A549 (cell line): ENCODE measurements around the gene PRR19.

Experiments
- CHD2 ChIP-seq: fragments of 150-350 bp; IDR thresholded peaks from 2 replicates; pipeline ENCODE4 v1.6.1; 2014; ENCODE audit warnings: low read length; ENCODE audit not compliant: partially characterized antibody
- CTCF ChIP-seq: fragments of >200 bp; sonication (Bioruptor Twin); formaldehyde crosslinking; IDR thresholded peaks from 3 replicates; pipeline ENCODE4 v1.5.1; 2016
- EP300 ChIP-seq, 2 experiments: fragments of >200 bp; sonication (Bioruptor Twin); formaldehyde crosslinking; IDR thresholded peaks; 2 replicates in 1 of 2; 3 replicates in 1 of 2; pipeline ENCODE4 v1.6.1; 2016 to 2017
- GATA3 ChIP-seq: IDR thresholded peaks from 2 replicates; pipeline ENCODE4 v1.6.1; 2012; ENCODE audit warnings: borderline replicate concordance
- HMGXB4 ChIP-seq: fragments of 250-450 bp; sonication (Bioruptor Pico); IDR thresholded peaks from 2 replicates; pipeline ENCODE4 v1.5.0; 2021; ENCODE audit warnings: mild to moderate bottlenecking, moderate library complexity, borderline replicate concordance
- JUN ChIP-seq, 2 experiments: fragments of >200 bp; sonication (Bioruptor Twin); formaldehyde crosslinking; IDR thresholded peaks; 2 replicates in 1 of 2; 3 replicates in 1 of 2; pipeline ENCODE4 v1.6.1; 2016 to 2017
- MAFK ChIP-seq: fragments of 450-650 bp; IDR thresholded peaks from 2 replicates; pipeline ENCODE4 v1.6.1; 2014; ENCODE audit not compliant: partially characterized antibody
- NR3C1 ChIP-seq: fragments of >200 bp; sonication (Bioruptor Twin); formaldehyde crosslinking; IDR thresholded peaks from 3 replicates; pipeline ENCODE4 v1.6.1; 2017
- POLR2AphosphoS2 ChIP-seq: conservative IDR thresholded peaks from 2 replicates; pipeline ENCODE4 v1.6.1; 2012; ENCODE audit warnings: low read length, improper control_type of control experiment, inconsistent platforms
- SMC3 ChIP-seq: fragments of >200 bp; sonication (Bioruptor Twin); formaldehyde crosslinking; IDR thresholded peaks from 3 replicates; pipeline ENCODE4 v1.6.1; 2018; ENCODE audit warnings: inconsistent platforms
- TF ChIP-seq, protein P1 (sequence below): IDR thresholded peaks from 2 replicates; pipeline ENCODE4 v1.6.1; 2012

DNA sequence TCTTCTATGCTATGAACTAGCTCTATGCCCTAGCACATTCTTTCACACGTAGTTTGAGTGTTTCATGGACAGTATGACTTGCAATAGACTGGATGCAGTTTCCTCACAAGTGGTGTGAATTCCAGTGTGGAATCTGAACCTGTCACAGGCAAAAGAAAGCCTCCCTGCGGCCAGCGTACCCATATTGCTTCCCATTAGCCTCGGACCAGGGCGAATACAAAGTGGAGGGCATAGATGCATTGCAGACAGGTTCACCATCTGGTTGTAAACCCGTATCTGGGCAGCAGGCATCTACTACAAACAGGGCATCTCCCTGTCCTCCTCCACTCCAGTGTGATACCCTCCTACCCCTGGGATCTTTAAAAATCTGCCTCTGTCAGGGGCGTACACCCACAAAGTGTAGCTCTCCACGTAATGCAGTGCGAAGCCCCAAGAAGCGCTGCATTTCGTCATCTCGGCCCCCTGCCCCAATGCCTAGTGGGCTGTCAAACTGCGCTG is 34.2 kb upstream of the PRR19 start:
- no peak for TF ChIP-seq CTCF
- TF ChIP-seq EP300 (IDR thresholded peaks at IDR 0.05): no peak
- TF ChIP-seq MAFK: no peak
- TF ChIP-seq NR3C1: no peak
- no peak for TF ChIP-seq JUN (IDR thresholded peaks at IDR 0.05)
- no peak for TF ChIP-seq POLR2AphosphoS2
- TF ChIP-seq CHD2: no peak
- no peak for TF ChIP-seq SMC3
- TF ChIP-seq, protein P1, sequence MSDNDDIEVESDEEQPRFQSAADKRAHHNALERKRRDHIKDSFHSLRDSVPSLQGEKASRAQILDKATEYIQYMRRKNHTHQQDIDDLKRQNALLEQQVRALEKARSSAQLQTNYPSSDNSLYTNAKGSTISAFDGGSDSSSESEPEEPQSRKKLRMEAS: no peak
- no peak for TF ChIP-seq HMGXB4 (CRISPR knock-in tag)
- no peak for TF ChIP-seq GATA3
